ENCODE results near the gene TAF13.
A peak's percentile ranks its signal among the peaks of the same experiment; 100 is the strongest.
"Not testable (repeated sequence)": the region's sequence is repeated elsewhere in the genome, so short reads cannot be mapped to it uniquely, and the experiment has no call there.

Gene TAF13

DNA sequence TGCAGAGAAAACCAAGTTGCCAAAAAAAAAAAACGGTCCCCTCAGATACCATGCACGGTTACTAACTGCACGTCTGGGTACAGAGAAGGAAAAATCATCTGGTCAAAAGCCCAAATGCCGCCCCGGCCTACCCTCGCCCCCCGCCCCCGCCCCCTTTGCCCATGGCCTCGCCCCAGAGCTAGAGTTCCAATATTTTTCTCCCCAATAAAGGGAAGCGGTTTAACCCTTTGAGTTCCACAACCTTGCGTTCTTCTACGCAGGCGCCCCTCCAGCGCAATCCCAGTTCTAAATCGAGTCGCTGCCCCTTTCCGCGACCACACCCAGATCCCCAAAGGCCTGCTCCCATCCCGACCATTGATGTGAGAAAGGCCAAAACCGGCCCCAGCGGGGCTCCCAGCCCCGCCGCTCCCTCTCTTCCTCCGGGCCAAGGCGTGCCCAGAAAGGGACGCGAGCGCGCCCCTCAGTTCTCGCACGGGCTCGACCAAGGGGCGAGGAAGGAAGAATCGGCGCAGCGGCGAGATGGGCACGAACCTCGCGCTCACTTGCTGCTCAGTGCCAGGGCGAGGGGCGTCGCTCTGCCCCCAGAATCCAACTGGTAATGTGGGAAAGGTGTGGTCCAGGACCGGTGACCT is 34.7 kb downstream of the TAF13 start:
- DNase-seq (ENCODE audit: low read depth): no peak
- H3K4me3 ChIP-seq (ENCODE audit: low read depth, low read length): peak overlapping the region; percentile 94
- in situ Hi-C loops (cut with HindIII; ENCODE audit: low sequenced_read_pairs): no loop called here
- TF ChIP-seq, protein P1, sequence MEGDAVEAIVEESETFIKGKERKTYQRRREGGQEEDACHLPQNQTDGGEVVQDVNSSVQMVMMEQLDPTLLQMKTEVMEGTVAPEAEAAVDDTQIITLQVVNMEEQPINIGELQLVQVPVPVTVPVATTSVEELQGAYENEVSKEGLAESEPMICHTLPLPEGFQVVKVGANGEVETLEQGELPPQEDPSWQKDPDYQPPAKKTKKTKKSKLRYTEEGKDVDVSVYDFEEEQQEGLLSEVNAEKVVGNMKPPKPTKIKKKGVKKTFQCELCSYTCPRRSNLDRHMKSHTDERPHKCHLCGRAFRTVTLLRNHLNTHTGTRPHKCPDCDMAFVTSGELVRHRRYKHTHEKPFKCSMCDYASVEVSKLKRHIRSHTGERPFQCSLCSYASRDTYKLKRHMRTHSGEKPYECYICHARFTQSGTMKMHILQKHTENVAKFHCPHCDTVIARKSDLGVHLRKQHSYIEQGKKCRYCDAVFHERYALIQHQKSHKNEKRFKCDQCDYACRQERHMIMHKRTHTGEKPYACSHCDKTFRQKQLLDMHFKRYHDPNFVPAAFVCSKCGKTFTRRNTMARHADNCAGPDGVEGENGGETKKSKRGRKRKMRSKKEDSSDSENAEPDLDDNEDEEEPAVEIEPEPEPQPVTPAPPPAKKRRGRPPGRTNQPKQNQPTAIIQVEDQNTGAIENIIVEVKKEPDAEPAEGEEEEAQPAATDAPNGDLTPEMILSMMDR (IDR thresholded peaks at IDR 0.05; ENCODE audit: low read depth, low read length, missing control alignments): no peak

DNA sequence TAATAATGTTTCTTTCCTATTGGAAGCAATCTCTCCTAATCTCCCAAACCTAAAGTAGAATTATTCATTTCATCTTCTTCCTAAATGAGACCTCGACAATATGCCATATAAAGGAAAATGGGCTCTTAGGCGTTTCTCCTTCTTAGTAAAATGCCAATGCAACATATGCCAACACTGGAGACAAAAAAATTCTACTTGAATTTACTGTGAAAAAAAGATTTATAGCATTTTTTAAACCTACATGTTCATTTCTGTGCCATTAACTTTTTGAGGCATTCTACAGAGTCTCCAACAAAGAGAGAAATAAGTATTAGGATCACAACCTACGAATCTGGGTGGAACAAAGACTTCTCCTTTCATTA is 35.2 kb downstream of the TAF13 start:
- no peak for DNase-seq (ENCODE audit: low read depth)
- H3K4me3 ChIP-seq (ENCODE audit: low read depth, low read length): peak overlapping the region; percentile 94
- TF ChIP-seq, protein P1 (IDR thresholded peaks at IDR 0.05; ENCODE audit: low read depth, low read length, missing control alignments): no peak
- in situ Hi-C loops (cut with HindIII; ENCODE audit: low sequenced_read_pairs): no loop called here

DNA sequence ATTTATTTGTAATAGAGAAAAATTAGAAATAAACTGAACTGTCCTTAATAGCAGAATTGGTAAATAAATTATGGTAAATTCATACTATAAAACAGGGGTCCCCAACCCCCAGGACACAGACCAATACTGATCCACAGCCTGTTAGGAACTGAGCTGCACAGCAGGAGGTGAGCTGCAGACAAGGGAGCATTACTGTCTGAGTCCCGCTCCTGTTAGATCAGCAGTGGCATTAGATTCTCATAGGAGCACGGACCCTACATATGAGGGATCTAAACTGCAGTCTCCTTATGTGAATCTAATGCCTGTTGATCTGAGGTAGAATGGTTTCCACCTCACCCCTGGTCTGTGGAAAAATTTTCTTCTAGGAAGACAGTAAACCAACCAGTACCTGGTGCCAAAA is 41.4 kb downstream of the TAF13 start:
- DNase-seq (ENCODE audit: low read depth): no peak
- in situ Hi-C loops (cut with HindIII; ENCODE audit: low sequenced_read_pairs): no loop called here
- H3K4me3 ChIP-seq (ENCODE audit: low read depth, low read length): no peak overlapping the region
- TF ChIP-seq, protein P1 (IDR thresholded peaks at IDR 0.05; ENCODE audit: low read depth, low read length, missing control alignments): no peak

DNA sequence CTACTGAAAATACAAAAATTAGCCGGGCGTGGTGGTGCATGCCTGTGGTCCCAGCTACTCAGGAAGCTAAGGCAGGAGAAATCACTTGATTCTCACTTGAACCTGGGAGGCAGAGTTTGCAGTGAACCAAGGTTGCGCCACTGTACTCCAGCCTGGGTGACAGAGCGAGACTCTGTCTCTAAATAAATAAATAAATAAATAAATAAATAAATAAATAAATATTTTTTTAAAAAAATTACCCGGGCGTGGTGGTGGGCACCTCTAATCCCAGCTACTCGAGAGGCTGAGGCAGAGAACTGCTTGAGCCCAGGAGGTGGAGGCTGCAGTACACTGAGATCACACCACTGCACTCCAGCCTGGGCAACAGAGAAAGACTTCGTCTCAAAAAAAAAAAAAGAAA is 46.3 kb downstream of the TAF13 start:
- H3K4me3 ChIP-seq (ENCODE audit: low read depth, low read length); DNase-seq (ENCODE audit: low read depth); in situ Hi-C loops (cut with HindIII; ENCODE audit: low sequenced_read_pairs): not testable (repeated sequence)

DNA sequence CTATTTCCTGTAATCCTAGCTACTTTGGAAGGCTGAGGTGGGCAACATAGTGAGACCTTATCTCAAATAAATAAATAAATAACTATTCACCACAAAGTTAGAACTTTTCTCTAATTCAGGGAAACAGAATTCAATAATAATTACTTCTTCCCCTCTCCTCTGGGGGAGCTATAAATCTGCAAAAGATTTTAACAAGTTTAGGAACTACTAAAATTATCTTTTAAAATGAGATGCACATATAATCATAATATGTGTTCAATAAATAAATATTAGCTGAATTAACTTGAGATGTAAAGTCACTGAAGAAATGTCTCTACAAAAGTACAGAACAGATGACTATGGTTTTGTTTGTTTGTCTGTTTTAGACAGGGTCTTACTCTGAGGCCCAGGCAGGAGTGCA is 48.0 kb downstream of the TAF13 start:
- H3K4me3 ChIP-seq (ENCODE audit: low read depth, low read length): no peak overlapping the region
- DNase-seq (ENCODE audit: low read depth): no peak
- in situ Hi-C loops (cut with HindIII; ENCODE audit: low sequenced_read_pairs): no loop called here
- TF ChIP-seq, protein P1 (IDR thresholded peaks at IDR 0.05; ENCODE audit: low read depth, low read length, missing control alignments): no peak

DNA sequence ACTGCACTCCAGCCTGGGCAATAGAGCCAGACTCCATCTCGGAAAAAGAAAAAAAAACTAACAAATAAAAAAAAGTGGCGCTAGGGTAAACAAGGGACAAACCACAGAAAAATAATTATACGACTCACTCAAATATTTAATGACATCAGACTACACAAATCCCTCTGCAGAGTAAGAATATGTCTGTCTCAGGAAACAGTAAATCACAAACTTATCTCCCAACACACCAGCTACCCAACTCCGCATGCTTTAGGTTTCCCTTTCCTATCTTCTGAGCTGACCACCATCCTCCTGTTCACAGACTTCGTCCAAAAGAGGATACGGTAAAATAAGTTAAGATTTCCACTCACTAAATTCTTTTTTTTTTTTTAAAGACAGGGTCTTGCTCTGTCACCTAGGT is 50.1 kb downstream of the TAF13 start:
- in situ Hi-C loops (cut with HindIII; ENCODE audit: low sequenced_read_pairs): no loop called here
- H3K4me3 ChIP-seq (ENCODE audit: low read depth, low read length): no peak overlapping the region
- no peak for DNase-seq (ENCODE audit: low read depth)
- TF ChIP-seq, protein P1 (IDR thresholded peaks at IDR 0.05; ENCODE audit: low read depth, low read length, missing control alignments): no peak

DNA sequence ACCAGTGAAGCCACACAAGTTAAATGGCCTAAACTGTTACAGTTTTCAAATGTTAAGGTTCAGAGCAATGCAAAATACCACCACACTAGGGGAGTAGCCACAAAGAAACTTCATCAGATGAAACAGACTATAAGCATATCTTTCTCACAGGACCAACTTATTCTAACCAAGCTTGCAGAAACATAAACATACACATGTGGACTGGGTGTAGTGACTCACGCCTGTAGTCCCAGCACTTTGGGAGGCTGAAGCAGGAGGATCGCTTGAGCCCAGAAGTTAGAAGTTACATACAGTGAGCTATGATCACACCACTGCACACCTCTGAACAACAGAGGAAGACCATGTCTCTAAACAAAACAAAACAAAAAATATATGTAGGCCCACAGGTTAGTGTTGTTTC is 51.2 kb downstream of the TAF13 start:
- TF ChIP-seq, protein P1 (IDR thresholded peaks at IDR 0.05; ENCODE audit: low read depth, low read length, missing control alignments): no peak
- in situ Hi-C loops (cut with HindIII; ENCODE audit: low sequenced_read_pairs): no loop called here
- no peak for DNase-seq (ENCODE audit: low read depth)
- H3K4me3 ChIP-seq (ENCODE audit: low read depth, low read length): no peak overlapping the region
